GM10847 (cell line): ENCODE measurements around the gene AUTS2.

Experiments used
- POLR2A ChIP-seq: IDR thresholded peaks from 2 replicates; pipeline ENCODE4 v1.6.1; 2011; ENCODE audit not compliant: insufficient read length; ENCODE audit errors: extremely low read depth

Gene AUTS2

GRCh38 chr7:69698109-69698825, 100.0 kb downstream of the AUTS2 start:
- no peak for TF ChIP-seq POLR2A

DNA sequence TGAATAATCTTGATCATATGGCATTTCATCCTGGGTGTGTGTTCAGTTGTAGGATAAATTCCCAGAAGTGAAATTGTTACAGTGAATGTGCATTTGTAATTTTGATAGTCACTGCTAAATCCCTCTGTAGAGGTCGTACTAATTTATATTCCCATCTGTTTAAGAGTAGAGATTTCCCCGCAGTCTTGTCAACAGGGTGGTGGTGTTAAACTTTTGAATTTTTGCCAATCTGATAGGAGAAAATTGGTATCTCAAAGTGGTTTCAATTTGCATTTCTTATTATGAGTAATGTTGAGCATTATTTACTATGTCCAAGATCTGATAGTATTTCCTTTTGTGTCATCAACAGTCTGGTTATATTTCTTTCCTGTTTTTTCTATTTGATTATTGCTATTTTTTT, 101.7 kb downstream of the AUTS2 start:
- TF ChIP-seq POLR2A: no peak

DNA sequence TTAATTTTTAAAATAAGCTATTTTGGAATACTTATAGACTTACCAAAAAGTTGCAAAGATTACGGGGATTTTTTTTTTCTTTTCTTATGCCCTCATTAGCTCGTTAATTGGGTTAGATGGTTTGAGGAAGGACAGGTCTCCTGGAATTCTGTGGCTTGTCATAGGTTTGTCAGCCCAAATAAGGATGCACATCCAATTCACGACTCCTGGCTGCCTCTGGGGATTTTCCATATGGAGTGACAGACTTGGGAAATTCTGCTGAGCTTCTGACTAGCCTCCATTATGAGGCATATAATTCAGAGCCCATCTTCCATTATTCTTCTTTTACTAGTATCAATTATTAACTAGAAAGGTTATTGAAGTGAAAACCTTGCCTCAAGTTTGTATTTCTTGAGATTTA, 102.1 kb downstream of the AUTS2 start:
- no peak for TF ChIP-seq POLR2A

DNA sequence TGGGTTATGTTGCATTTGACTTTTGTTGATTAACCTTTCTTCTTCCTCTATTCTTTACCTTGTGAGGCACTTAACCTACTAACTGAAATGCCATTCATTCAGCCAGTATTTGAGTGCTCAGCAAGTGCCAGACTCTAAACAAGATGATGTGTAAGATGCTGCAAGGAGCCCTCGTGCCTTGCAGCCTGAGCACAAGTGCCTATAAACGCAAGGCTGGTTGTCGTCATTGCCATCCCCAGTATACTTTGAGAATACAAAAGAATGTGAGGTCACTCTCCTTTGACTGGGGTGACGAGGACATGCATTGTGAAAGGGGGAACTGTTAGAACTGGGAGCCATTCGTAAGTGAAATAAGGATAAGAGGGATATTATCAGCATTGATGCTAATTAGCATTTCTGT, 103.0 kb downstream of the AUTS2 start:
- no peak for TF ChIP-seq POLR2A

DNA sequence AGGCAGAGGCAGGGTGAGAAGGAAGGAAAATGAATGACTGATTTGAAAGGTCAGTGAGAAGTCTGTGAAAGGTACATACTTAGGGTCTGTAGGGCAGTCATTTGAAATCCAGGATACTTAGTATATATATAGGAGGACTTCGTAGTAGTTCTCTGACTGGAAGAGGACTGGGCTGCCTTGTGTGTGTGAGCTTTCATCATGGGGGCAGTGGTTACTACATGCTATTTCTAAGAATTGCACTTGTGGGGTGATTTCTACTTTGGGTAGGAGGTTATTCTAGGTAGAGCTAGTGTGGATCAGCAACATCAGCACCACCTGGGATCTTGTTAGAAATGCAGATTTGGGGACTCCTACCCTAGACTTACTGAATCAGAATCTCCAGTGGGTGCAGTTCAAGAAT, 104.1 kb downstream of the AUTS2 start:
- no peak for TF ChIP-seq POLR2A

DNA sequence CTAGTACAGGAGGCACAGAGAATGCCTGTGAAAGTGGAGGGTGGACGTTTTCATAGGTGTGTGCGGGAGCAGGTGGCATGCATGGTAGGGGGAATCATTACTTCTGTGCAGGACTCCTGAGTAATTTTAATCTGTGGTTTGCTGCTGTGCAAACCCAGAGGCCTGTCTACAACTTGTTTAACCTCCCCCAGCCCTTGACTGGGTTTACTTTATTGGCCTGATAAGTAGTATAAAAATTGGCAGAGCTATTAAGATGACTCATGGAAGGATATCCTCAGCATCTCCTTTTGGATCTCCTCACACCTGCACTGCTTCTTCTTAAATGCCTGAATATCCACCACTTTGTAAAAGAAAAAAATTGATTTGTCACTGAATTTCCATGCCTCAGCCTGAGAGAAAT, 104.8 kb downstream of the AUTS2 start:
- TF ChIP-seq POLR2A: no peak

DNA sequence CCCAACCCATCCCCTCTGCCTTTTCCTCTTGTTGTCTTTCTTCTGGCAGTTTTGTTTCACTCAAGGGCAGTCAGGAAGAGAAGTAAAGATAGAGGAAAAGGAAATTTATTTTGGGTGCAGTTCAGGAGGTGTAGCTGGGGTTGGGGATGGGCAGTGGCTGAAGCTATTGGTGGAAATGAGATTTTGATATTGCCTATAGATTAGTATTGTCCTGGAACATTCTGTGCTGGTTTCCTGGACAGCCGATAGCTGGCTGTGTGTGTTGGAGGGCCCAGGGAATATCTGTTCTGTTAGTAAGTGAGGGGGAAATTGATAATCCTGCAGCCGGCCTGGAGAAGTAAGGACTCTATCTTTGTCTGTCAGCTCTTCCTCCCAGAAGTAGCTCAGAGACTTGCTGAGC, 107.8 kb downstream of the AUTS2 start:
- no peak for TF ChIP-seq POLR2A

DNA sequence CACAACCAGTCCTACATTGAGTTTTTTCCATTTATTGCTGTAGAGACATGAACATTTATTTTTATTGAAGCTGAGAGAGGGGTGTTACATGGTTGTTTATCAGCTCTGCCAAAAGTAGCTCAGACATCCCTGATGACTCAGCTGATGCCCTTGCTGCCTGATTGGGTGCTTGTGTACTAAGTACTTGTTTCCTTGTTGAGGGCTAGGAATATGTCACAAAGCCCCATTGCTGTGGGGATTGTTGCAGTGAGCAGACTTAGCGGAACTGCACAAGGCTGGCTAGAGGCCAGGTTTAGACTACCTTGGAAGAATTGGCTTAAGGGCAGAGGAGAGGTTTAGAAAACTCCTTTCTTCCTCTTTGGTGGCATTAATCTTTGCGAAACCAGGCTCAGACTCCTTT, 110.6 kb downstream of the AUTS2 start:
- no peak for TF ChIP-seq POLR2A

- TF ChIP-seq POLR2A: no peak
These were observed 112.6 kb downstream of the AUTS2 start for GRCh38 chr7:69710768-69711438.

DNA sequence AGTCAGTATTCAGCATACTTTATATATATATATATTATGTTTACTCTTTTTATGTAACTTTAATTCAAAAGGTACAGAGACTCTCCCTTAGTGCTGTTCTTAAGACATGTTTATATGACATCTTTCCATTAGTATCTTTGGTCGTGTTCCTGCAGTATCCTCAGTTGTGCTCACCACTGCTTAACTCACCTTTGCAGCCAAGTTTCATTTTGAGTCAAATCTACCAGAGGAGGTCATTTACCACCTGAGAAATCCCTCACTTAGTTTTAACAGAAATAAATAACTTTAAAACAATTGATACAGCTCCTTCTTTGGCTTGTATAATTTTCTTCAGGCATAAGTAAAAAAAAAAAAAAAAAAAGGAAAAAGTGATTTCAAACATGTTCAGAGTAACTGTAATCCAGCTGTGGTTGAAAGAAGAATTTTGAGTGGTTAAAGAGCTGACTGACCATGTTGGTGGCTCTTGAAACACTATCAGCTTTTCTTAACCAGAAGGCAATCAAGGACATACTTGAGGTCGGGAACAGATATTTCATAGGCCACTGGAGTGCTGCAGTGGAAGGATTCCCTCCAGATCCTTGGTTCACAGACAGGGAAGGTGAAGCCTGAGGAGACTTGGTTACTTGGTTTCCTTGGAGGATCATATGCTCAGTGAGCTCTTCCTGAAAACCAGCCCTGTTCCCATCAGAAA, 116.8 kb downstream of the AUTS2 start:
- no peak for TF ChIP-seq POLR2A

GRCh38 chr7:69717221-69717620, 118.9 kb downstream of the AUTS2 start:
- TF ChIP-seq POLR2A: no peak

DNA sequence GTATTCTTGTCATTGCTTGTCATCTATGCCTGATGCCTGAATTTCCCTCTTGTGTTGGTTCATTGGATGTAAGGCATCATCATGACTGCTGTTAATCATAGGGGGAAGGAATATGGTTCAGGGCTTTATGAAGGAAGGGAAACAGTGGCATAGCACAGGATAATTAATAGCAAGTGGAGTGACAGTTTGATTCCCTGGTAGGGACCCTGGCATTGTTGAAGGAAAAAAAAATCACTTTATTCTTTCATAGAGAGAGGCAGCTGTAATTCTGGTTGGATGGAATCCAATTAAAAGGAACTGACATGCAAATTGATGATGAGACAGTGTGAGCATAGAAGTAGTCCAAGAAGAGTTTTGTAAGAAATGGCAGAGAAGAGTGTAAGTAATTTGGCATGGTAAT, 121.4 kb downstream of the AUTS2 start:
- no peak for TF ChIP-seq POLR2A

- no peak for TF ChIP-seq POLR2A
These were observed 124.6 kb downstream of the AUTS2 start for GRCh38 chr7:69722843-69723242.

- no peak for TF ChIP-seq POLR2A
These were observed 125.4 kb downstream of the AUTS2 start for GRCh38 chr7:69723663-69724062.

DNA sequence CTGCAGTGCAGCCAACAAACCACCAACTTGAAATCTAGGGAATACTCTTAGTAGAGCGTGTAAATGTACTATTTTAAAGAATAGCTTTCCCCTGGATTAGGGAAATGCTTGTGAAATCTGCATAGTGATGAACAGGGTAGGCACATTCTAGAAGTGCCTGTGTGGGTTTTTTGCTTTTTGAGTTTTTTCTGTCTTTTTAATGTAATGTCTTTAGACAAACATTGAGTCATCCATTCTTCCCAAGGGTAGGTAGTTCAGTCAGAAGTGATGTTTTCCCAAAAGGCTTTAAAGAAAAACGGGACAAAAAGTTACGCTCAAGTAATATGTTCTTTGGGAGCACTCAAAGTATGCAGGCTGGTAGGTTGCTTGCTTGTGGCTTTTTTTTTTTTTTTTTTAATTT, 130.0 kb downstream of the AUTS2 start:
- TF ChIP-seq POLR2A: no peak

DNA sequence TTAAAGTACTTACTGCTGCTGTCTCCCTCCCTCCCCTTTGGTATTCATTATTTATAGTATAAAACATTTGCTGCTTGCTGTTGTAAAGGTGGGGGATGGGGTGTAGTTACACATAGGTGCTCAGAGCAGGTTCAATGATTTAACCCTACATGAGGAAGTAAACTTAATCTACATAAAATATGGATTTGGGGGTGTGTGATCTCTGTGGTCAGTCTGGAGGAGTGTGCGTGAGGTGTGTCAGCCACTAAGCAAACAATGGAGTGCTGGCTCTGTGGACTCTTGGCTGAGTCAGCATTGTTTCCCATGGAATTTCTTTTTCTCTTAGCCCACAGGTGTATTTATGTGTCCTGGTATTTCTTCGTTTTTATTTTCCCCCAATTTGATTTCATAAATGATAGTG, 133.9 kb downstream of the AUTS2 start:
- no peak for TF ChIP-seq POLR2A
